Mucosa of descending colon (tissue), 3 donors: ENCODE results near the gene CEP83. TPM values are rescaled to one million over a fixed set of nuclear protein-coding genes. Genes with fewer than 3 reads are reported as not detected.

ENCODE experiments used
- ATAC-seq: fragments of 200-7000 bp; cut with Tn5 transposase; one replicate; pipeline ENCODE4 v1.9.1; 2020; ENCODE audit warnings: mild to moderate bottlenecking, moderate library complexity
- DNase-seq, 3 donors: peaks; one replicate each; pipeline ENCODE4 v3.0.0-alpha.2; 2020
- H3K36me3 ChIP-seq: fragments of 200-600 bp; one replicate; pipeline ENCODE4 v1.8.0; 2021; ENCODE audit warnings: low read depth, mild to moderate bottlenecking
- H3K4me1 ChIP-seq: fragments of 200-600 bp; one replicate; pipeline ENCODE4 v1.8.0; 2021; ENCODE audit warnings: low read depth, mild to moderate bottlenecking
- H3K4me3 ChIP-seq: fragments of 200-600 bp; one replicate; pipeline ENCODE4 v1.8.0; 2021; ENCODE audit warnings: mild to moderate bottlenecking
- H3K9me3 ChIP-seq: fragments of 200-600 bp; one replicate; pipeline ENCODE4 v1.8.0; 2021; ENCODE audit warnings: mild to moderate bottlenecking
- intact Hi-C, 2 donors: fragments of 100-400 bp; cut with DNase I in 1 of 2; cut with micrococcal nuclease in 1 of 2; formaldehyde crosslinking; loops; one replicate each; pipeline versions ENCODE4 v1.11.0 to v1.11.1; 2022; cut with DNase I, micrococcal nuclease
- total RNA-seq, 3 donors: library from RNA; stranded (reverse); fragmentation: NEBNext Ultra II Directional in 2 of 3; extraction: Animal tissue kit (Norgen Biotek cat#: 25700) in 2 of 3; gene quantifications; one replicate each; pipeline versions ENCODE4 v1.2.1 to v1.2.4, GENCODE V29; 2021 to 2023
- TF ChIP-seq, protein P1 (sequence below): fragments of 200-600 bp; IDR thresholded peaks from one replicate; pipeline ENCODE4 v1.8.0; 2022; ENCODE audit warnings: antibody characterized with exemption, mild to moderate bottlenecking
- donor health status: DM: no; HTN: no; CAD: no; lungs with moderate emphysema.
- donor health status: DM: no; HTN: no; CAD: no.
- donor health status: DM: no; HTN: yes; CAD: no.

The CEP83 gene
- total RNA-seq, 3 donors from 2014 or later, result 11.7 to 14.4 (median 14.3) TPM

DNA sequence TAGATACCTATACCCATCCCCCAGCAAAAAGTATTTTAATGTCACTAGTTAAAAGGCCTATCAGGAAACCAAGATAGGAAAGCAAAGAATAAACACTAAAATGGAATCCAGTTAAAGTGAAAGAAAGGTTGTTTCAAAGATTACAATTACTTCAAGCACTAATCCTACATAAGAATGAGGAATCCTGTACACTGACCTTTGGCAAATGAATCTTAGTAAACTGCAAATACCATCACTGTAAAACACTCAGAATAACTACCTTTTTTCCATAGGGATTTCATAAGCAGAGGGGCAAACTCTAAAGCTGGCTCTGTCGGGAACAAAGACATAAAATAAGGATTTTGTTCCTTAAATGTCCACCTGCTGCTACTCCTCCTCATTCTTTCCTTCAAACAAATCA lies 25.9 kb downstream of the CEP83 start:
- ATAC-seq (peak; percentile 16), DNase-seq (no peak)
- intact Hi-C loops, result loop anchor here in 1 of 2 donors (10.0 kb wide), 1 partner anchor 299 kb away; no protein-coding TSS in a partner anchor

GRCh38 chr12:94430304-94430703 lies 29.4 kb downstream of the CEP83 start:
- TF ChIP-seq, protein P1, sequence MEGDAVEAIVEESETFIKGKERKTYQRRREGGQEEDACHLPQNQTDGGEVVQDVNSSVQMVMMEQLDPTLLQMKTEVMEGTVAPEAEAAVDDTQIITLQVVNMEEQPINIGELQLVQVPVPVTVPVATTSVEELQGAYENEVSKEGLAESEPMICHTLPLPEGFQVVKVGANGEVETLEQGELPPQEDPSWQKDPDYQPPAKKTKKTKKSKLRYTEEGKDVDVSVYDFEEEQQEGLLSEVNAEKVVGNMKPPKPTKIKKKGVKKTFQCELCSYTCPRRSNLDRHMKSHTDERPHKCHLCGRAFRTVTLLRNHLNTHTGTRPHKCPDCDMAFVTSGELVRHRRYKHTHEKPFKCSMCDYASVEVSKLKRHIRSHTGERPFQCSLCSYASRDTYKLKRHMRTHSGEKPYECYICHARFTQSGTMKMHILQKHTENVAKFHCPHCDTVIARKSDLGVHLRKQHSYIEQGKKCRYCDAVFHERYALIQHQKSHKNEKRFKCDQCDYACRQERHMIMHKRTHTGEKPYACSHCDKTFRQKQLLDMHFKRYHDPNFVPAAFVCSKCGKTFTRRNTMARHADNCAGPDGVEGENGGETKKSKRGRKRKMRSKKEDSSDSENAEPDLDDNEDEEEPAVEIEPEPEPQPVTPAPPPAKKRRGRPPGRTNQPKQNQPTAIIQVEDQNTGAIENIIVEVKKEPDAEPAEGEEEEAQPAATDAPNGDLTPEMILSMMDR, result no peak
- ATAC-seq, result no peak
- Histone ChIP-seq H3K9me3 (peaks cover 10% of the 10 kb centered on the region), H3K4me3 (no peak overlapping the region), H3K4me1 (no peaks in the 10 kb centered on the region), H3K36me3 (no peaks in the 10 kb centered on the region)
- no peak for DNase-seq
- intact Hi-C loops, result loop anchor here in 1 of 2 donors (10.0 kb wide), 1 partner anchor 296 kb away; no protein-coding TSS in a partner anchor

More for the DNA sequence above, 25.9 kb downstream of the CEP83 start:
- no peak overlapping the region for H3K4me3 ChIP-seq
- H3K9me3 ChIP-seq, result peaks cover 10% of the 10 kb centered on the region
- TF ChIP-seq, protein P1, result no peak
- H3K36me3 ChIP-seq, result no peaks in the 10 kb centered on the region
- H3K4me1 ChIP-seq, result no peaks in the 10 kb centered on the region

DNA sequence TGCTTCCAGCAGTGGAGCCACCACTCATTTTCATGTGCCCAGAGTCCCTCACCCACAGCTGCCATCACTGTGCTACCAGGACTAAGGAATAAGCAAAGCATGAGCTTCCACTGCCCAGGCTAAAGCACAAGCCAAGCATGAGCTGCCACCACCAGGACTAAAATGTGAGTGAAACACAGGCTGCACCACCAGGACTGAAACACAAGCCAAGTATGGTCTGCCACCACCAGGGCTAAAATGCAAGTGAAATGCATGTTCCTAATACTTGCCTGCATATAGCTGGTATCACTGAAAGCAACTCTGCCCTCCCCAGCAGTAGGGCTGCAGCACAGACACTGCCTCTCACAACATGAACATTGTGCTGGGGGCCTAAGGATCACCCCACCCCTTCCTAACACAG lies 30.0 kb downstream of the CEP83 start:
- DNase-seq (no peak), ATAC-seq (peak; percentile 66)
- Histone ChIP-seq H3K4me3 (no peak overlapping the region), H3K36me3 (no peaks in the 10 kb centered on the region), H3K4me1 (no peaks in the 10 kb centered on the region), H3K9me3 (peaks cover 10% of the 10 kb centered on the region)
- TF ChIP-seq, protein P1, result no peak
- intact Hi-C loops, result loop anchor here in 1 of 2 donors (10.0 kb wide), 1 partner anchor 295 kb away; no protein-coding TSS in a partner anchor

DNA sequence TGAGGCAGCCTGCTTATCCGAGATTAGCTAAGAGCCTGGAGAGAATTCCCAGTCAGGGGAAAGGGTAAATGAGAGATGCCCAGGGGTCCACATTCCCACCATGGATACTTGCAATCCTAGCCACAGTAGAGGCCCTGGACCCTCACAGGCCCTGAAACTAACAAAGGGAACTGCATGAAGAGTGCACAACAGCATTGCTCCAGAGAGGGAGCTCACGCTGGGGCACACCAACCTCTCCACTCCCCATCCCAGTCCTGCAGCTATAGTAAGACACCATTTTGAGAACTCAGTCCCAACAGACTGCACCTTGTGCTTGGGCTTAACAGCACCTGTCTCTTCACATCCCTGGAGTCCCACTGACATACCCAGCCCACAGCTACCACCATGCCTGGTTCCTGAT lies 30.5 kb downstream of the CEP83 start:
- no peaks in the 10 kb centered on the region for H3K4me1 ChIP-seq
- intact Hi-C loops, result no loop called here
- H3K9me3 ChIP-seq, result peaks cover 10% of the 10 kb centered on the region
- DNase-seq (no peak), ATAC-seq (peak; percentile 31)
- TF ChIP-seq, protein P1, result no peak
- H3K4me3 ChIP-seq, result no peak overlapping the region
- no peaks in the 10 kb centered on the region for H3K36me3 ChIP-seq

- Histone ChIP-seq H3K4me3 (no peak overlapping the region), H3K36me3 (no peaks in the 10 kb centered on the region), H3K9me3 (peaks cover 22% of the 10 kb centered on the region), H3K4me1 (no peaks in the 10 kb centered on the region)
- TF ChIP-seq, protein P1, result no peak
- DNase-seq, result peak in 1 of 3 donors; percentile 42
- intact Hi-C loops, result no loop called here
- ATAC-seq, result peak; percentile 50
These were observed 31.9 kb downstream of the CEP83 start for GRCh38 chr12:94427501-94428381.
